Measurements from ENCODE around the gene NUDT2.
"Not testable (repeated sequence)": the region's sequence is repeated elsewhere in the genome, so short reads cannot be mapped to it uniquely, and the experiment has no call there.

The NUDT2 gene

GRCh38 chr9:34328987-34329832, at the start of gene NUDT2, which contains the start of gene KIF24:
Gene NUDT2, plus strand, starts transcription at chr9:34329569. Its CDS starts 9,471 bp downstream, at chr9:34339040.
Gene KIF24, minus strand, starts transcription at chr9:34329268. Its CDS starts 17,922 bp downstream, at chr9:34311346.
- in situ Hi-C loops (cut with HindIII; ENCODE audit: low sequenced_read_pairs) = no loop called here

- in situ Hi-C loops (cut with HindIII; ENCODE audit: low sequenced_read_pairs) = no loop called here
Measured at GRCh38 chr9:34282096-34282495, 47.3 kb upstream of the NUDT2 start.

GRCh38 chr9:34289159-34289558, 40.2 kb upstream of the NUDT2 start:
- in situ Hi-C loops (cut with HindIII; ENCODE audit: low sequenced_read_pairs) = loop anchor here (5.0 kb wide), 1 partner anchor 73 kb away; no protein-coding TSS in a partner anchor

GRCh38 chr9:34291023-34291422, 38.3 kb upstream of the NUDT2 start:
- in situ Hi-C loops (cut with HindIII; ENCODE audit: low sequenced_read_pairs) = no loop called here

GRCh38 chr9:34291423-34291822, 37.9 kb upstream of the NUDT2 start:
- in situ Hi-C loops (cut with HindIII; ENCODE audit: low sequenced_read_pairs) = no loop called here

- in situ Hi-C loops (cut with HindIII; ENCODE audit: low sequenced_read_pairs) = no loop called here
Measured at GRCh38 chr9:34292552-34292951, 36.8 kb upstream of the NUDT2 start.

- in situ Hi-C loops (cut with HindIII; ENCODE audit: low sequenced_read_pairs) = not testable (repeated sequence)
Measured at GRCh38 chr9:34301064-34301463, 28.3 kb upstream of the NUDT2 start.

- in situ Hi-C loops (cut with HindIII; ENCODE audit: low sequenced_read_pairs) = not testable (repeated sequence)
Measured at GRCh38 chr9:34308316-34308715, 21.1 kb upstream of the NUDT2 start.

- in situ Hi-C loops (cut with HindIII; ENCODE audit: low sequenced_read_pairs) = no loop called here
Measured at GRCh38 chr9:34310215-34310614, 19.2 kb upstream of the NUDT2 start.

GRCh38 chr9:34311499-34312185, 17.7 kb upstream of the NUDT2 start:
- in situ Hi-C loops (cut with HindIII; ENCODE audit: low sequenced_read_pairs) = no loop called here

GRCh38 chr9:34317436-34317835, 11.9 kb upstream of the NUDT2 start:
- in situ Hi-C loops (cut with HindIII; ENCODE audit: low sequenced_read_pairs) = no loop called here

- in situ Hi-C loops (cut with HindIII; ENCODE audit: low sequenced_read_pairs) = no loop called here
Measured at GRCh38 chr9:34318163-34318790, 11.1 kb upstream of the NUDT2 start.

GRCh38 chr9:34321451-34321850, 7.9 kb upstream of the NUDT2 start:
- in situ Hi-C loops (cut with HindIII; ENCODE audit: low sequenced_read_pairs) = no loop called here

- in situ Hi-C loops (cut with HindIII; ENCODE audit: low sequenced_read_pairs) = no loop called here
Measured at GRCh38 chr9:34322899-34323591, 6.3 kb upstream of the NUDT2 start.

GRCh38 chr9:34326690-34327089, 2.7 kb upstream of the NUDT2 start:
- in situ Hi-C loops (cut with HindIII; ENCODE audit: low sequenced_read_pairs) = no loop called here

GRCh38 chr9:34328500-34328986, 826 bp upstream of the NUDT2 start:
- in situ Hi-C loops (cut with HindIII; ENCODE audit: low sequenced_read_pairs) = no loop called here

- in situ Hi-C loops (cut with HindIII; ENCODE audit: low sequenced_read_pairs) = no loop called here
Measured at GRCh38 chr9:34331196-34331595, 1.8 kb downstream of the NUDT2 start.

- in situ Hi-C loops (cut with HindIII; ENCODE audit: low sequenced_read_pairs) = no loop called here
Measured at GRCh38 chr9:34332076-34332964, 3.0 kb downstream of the NUDT2 start.

- in situ Hi-C loops (cut with HindIII; ENCODE audit: low sequenced_read_pairs) = no loop called here
Measured at GRCh38 chr9:34333836-34334235, 4.5 kb downstream of the NUDT2 start.

GRCh38 chr9:34334337-34334824, 5.0 kb downstream of the NUDT2 start:
- in situ Hi-C loops (cut with HindIII; ENCODE audit: low sequenced_read_pairs) = no loop called here

Measured in endothelial cell of hepatic sinusoid (primary cell).